Hepatocyte (in vitro differentiated cells): ENCODE data around the gene DENND4A. TPM values are rescaled to one million over a fixed set of nuclear protein-coding genes. Genes with fewer than 3 reads are reported as not detected.
"Not testable (repeated sequence)": the region's sequence is repeated elsewhere in the genome, so short reads cannot be mapped to it uniquely, and the experiment has no call there.

Experiments
- DNase-seq: peaks from one replicate; pipeline ENCODE4 v3.0.0-alpha.2; 2016; ENCODE audit warnings: low spot score
- H2AFZ ChIP-seq: fragments of 200-600 bp; sonication (generic); 2 replicates; pipeline ENCODE4 v1.6.0; 2016; ENCODE audit warnings: antibody characterized with exemption, mild to moderate bottlenecking
- H3K27ac ChIP-seq: fragments of 200-600 bp; sonication (generic); 2 replicates; pipeline ENCODE4 v1.5.1; 2016; ENCODE audit warnings: mild to moderate bottlenecking
- H3K27me3 ChIP-seq: fragments of 200-600 bp; sonication (generic); 2 replicates; pipeline ENCODE4 v1.6.1; 2016
- H3K36me3 ChIP-seq: fragments of 200-600 bp; sonication (generic); replicated peaks from 2 replicates; pipeline ENCODE4 v1.5.1; 2016; ENCODE audit warnings: low read depth; ENCODE audit not compliant: insufficient read depth
- H3K4me1 ChIP-seq: fragments of 200-600 bp; sonication (generic); 2 replicates; pipeline ENCODE4 v1.5.1; 2016; ENCODE audit warnings: mild to moderate bottlenecking, moderate library complexity; ENCODE audit not compliant: insufficient read depth
- H3K4me2 ChIP-seq: fragments of 200-600 bp; sonication (generic); 2 replicates; pipeline ENCODE4 v1.6.0; 2016
- H3K4me3 ChIP-seq: fragments of 200-600 bp; sonication (generic); 2 replicates; pipeline ENCODE4 v1.5.1; 2016; ENCODE audit warnings: mild to moderate bottlenecking
- H3K79me2 ChIP-seq: fragments of 200-600 bp; sonication (generic); 2 replicates; pipeline ENCODE4 v1.6.0; 2017; ENCODE audit warnings: mild to moderate bottlenecking
- H3K9me2 ChIP-seq: fragments of 200-600 bp; sonication (generic); replicated peaks from 2 replicates; pipeline ENCODE4 v1.6.0; 2017; ENCODE audit warnings: mild to moderate bottlenecking; ENCODE audit not compliant: insufficient read depth
- H3K9me3 ChIP-seq: fragments of 200-600 bp; sonication (generic); 2 replicates; pipeline ENCODE4 v1.5.1; 2016; ENCODE audit warnings: low read depth, mild to moderate bottlenecking
- H4K20me1 ChIP-seq: fragments of 200-600 bp; sonication (generic); 2 replicates; pipeline ENCODE4 v1.6.0; 2016; ENCODE audit warnings: mild to moderate bottlenecking; ENCODE audit not compliant: insufficient read depth, poor library complexity, severe bottlenecking
- EZH2 ChIP-seq: fragments of 200-600 bp; sonication (generic); IDR thresholded peaks from 2 replicates; pipeline ENCODE4 v1.6.1; 2016; ENCODE audit warnings: antibody characterized with exemption, mild to moderate bottlenecking, borderline replicate concordance
- EZH2phosphoT487 ChIP-seq: fragments of 200-600 bp; sonication (generic); IDR thresholded peaks from one replicate; pipeline ENCODE4 v1.6.1; 2018; ENCODE audit warnings: antibody characterized with exemption, mild to moderate bottlenecking, low read depth, moderate library complexity; ENCODE audit not compliant: unreplicated experiment, severe bottlenecking
- WGBS: methylation state at CpG from one replicate; pipeline ENCODE4 v1.1.6; 2016; ENCODE audit warnings: low lambda C conversion rate; ENCODE audit errors: missing lambda C conversion rate; 5-methylcytosine and 5-hydroxymethylcytosine counted together
- polyA plus RNA-seq: library from polyadenylated mRNA; unstranded; fragments of >200 nt; fragmentation: Nextera tagmentation; extraction: Ambion mirVana; gene quantifications from 2 replicates; pipeline ENCODE4 v1.2.1, GENCODE V29; 2016
- total RNA-seq: library from RNA; depleted of rRNA; stranded (reverse); fragments of >200 nt; gene quantifications from 2 replicates; pipeline ENCODE4 v1.2.3, GENCODE V29; 2014
- TF ChIP-seq, protein P1 (sequence below): fragments of 200-600 bp; sonication (generic); IDR thresholded peaks from 2 replicates; pipeline ENCODE4 v1.5.1; 2016; ENCODE audit warnings: antibody characterized with exemption, mild to moderate bottlenecking; ENCODE audit not compliant: poor library complexity

DENND4A gene
- total and polyA plus RNA-seq, 2 experiments from 2014 or later: 3.2 to 20.7 TPM

DNA sequence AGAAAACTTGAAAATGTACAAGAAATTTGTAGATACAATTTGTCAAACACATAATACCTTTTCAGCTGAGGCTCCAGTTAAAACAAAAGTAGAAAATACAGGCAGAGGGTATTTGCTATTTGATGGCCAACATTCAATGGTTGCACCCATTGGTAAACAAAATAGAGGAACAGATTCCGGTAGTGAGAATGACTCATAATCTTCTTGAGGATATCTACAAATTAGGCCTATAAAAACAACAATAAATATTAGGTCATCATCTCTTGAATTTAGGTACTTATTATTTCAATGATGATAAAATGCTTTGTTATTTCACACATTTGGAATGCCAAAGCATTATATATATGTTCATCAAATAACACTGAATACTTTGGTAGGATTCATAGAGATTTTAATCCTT lies 53.4 kb downstream of the DENND4A start:
- TF ChIP-seq EZH2phosphoT487: no peak
- no peak for TF ChIP-seq EZH2
- TF ChIP-seq, protein P1, sequence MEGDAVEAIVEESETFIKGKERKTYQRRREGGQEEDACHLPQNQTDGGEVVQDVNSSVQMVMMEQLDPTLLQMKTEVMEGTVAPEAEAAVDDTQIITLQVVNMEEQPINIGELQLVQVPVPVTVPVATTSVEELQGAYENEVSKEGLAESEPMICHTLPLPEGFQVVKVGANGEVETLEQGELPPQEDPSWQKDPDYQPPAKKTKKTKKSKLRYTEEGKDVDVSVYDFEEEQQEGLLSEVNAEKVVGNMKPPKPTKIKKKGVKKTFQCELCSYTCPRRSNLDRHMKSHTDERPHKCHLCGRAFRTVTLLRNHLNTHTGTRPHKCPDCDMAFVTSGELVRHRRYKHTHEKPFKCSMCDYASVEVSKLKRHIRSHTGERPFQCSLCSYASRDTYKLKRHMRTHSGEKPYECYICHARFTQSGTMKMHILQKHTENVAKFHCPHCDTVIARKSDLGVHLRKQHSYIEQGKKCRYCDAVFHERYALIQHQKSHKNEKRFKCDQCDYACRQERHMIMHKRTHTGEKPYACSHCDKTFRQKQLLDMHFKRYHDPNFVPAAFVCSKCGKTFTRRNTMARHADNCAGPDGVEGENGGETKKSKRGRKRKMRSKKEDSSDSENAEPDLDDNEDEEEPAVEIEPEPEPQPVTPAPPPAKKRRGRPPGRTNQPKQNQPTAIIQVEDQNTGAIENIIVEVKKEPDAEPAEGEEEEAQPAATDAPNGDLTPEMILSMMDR: no peak
- H4K20me1 ChIP-seq: no peaks in the 10 kb centered on the region
- WGBS: 87% methylated on average over 1 of the region's 1 CpG
- H3K4me3 ChIP-seq: no peak overlapping the region
- no peak overlapping the region for H3K27ac ChIP-seq
- H3K36me3 ChIP-seq: no peaks in the 10 kb centered on the region
- no peaks in the 10 kb centered on the region for H3K9me2 ChIP-seq
- H3K79me2 ChIP-seq: no peaks in the 10 kb centered on the region
- no peak overlapping the region for H3K4me2 ChIP-seq
- no peaks in the 10 kb centered on the region for H3K27me3 ChIP-seq
- no peaks in the 10 kb centered on the region for H3K4me1 ChIP-seq
- H3K9me3 ChIP-seq: no peaks in the 10 kb centered on the region
- DNase-seq: no peak
- no peak overlapping the region for H2AFZ ChIP-seq

DNA sequence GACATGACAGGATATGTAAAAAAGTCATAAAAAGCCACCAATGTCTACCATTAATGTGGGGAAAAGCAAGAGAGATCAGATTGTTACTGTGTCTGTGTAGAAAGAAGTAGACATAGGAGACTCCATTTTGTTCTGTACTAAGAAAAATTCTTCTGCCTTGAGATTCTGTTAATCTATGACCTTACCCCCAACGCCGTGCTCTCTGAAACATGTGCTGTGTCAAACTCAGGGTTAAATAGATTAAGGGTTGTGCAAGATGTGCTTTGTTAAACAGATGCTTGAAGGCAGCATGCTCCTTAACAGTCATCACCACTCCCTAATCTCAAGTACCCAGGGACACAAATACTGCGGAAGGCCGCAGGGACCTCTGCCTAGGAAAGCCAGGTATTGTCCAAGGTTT lies 58.5 kb downstream of the DENND4A start:
- not testable (repeated sequence) for H3K79me2 ChIP-seq, H3K4me2 ChIP-seq, H3K9me3 ChIP-seq, H3K36me3 ChIP-seq, DNase-seq, H3K4me3 ChIP-seq, H3K27ac ChIP-seq, H4K20me1 ChIP-seq, H3K4me1 ChIP-seq, H2AFZ ChIP-seq, H3K27me3 ChIP-seq, H3K9me2 ChIP-seq
- WGBS: 42% methylated on average over 4 of the region's 4 CpGs

DNA sequence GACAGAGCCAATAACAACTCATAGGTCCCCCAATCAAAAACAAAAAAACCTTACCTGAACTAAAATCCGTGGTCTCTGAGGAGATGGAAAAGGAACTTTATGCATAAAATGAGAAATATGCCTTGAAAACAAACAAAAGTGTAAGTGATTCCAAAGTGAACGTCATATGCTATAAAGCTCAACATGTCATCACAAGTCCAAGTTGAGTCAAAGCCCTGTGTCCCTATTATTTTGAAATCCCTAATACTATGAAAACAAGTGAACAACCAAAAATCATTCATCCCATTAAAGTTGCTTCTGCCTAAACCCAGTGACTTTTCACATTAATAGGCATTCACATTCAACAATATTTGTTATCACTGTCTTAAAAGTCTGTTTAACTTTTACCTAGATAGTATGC lies 59.4 kb downstream of the DENND4A start:
- Histone ChIP-seq H3K4me3 (no peak overlapping the region), H2AFZ (no peak overlapping the region), H3K79me2 (no peaks in the 10 kb centered on the region), H3K27ac (no peak overlapping the region), H3K9me2 (no peaks in the 10 kb centered on the region), H3K4me1 (no peaks in the 10 kb centered on the region), H3K36me3 (no peaks in the 10 kb centered on the region), H4K20me1 (no peaks in the 10 kb centered on the region), H3K9me3 (no peaks in the 10 kb centered on the region), H3K27me3 (no peaks in the 10 kb centered on the region), H3K4me2 (no peak overlapping the region)
- 98% methylated on average over 2 of the region's 2 CpGs for WGBS
- DNase-seq: no peak
- TF ChIP-seq, protein P1: no peak
- no peak for TF ChIP-seq EZH2

DNA sequence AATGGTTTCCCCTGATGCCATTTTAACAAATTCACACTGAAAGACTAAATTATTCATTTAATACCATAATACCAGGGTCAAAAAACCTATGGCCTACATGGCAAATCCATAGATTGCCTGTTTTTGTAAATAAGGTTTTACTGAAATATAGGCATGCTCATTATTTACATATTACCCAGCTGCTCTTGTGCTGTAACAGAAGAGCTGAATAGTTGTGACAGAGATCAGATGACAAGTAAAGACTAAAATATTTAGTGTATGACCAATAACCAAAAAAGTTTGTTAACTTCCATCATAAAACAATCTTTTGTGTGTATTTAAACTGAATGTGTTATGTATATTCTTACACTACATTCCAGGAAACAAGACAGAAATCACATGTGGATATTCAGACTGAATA lies 60.2 kb downstream of the DENND4A start:
- TF ChIP-seq EZH2: no peak
- TF ChIP-seq EZH2phosphoT487: no peak
- TF ChIP-seq, protein P1: no peak

More for the DNA sequence above, 60.2 kb downstream of the DENND4A start:
- Histone ChIP-seq H2AFZ (no peak overlapping the region), H3K4me1 (no peaks in the 10 kb centered on the region), H3K79me2 (no peaks in the 10 kb centered on the region), H3K4me3 (no peak overlapping the region), H3K9me2 (no peaks in the 10 kb centered on the region), H3K9me3 (no peaks in the 10 kb centered on the region), H3K4me2 (no peak overlapping the region), H3K27me3 (no peaks in the 10 kb centered on the region), H3K27ac (no peak overlapping the region), H4K20me1 (no peaks in the 10 kb centered on the region), H3K36me3 (no peaks in the 10 kb centered on the region)
- DNase-seq: no peak
